ENCODE results near the gene GLCE. TPM values are rescaled to one million over a fixed set of nuclear protein-coding genes. Genes with fewer than 3 reads are reported as not detected.

GLCE gene
- total RNA-seq, 1 donor = 17.7 TPM

DNA sequence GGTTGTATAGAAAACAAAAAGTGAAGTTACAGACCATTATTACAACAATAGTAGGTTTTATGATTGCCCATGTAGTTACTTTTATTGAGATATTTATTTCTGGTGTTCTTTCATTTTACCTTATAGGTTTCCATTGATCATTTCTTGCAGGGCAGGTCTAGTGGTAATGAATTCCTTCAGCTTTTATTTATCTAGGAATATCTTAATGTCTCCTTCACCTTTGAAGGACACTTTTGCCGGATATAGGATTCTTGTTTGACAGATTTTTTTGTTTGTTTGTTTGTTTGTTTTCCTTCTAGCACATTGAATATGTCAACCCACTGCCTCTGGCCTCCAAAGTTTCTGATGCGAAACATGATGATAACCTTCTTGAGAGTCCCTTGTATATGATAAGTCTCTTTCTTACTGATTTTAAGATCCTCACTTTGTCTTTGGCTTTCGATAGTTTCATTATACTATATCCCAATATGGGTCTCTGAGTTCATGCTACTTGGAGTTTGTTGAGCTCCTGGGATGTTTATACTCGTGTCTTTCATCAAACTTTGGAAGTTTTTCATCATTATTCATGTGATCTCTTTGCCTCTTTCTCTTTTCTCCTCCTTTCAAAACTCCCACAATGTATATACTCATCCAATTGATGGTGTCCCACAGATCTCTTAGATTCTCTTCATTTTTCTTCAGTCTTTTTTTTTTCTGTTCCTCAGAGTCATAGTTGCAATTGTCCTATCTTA lies 62.8 kb downstream of the GLCE start:
- no peak overlapping the region for H3K4me3 ChIP-seq (ENCODE audit: low read depth, low read length)
- TF ChIP-seq, protein P1, sequence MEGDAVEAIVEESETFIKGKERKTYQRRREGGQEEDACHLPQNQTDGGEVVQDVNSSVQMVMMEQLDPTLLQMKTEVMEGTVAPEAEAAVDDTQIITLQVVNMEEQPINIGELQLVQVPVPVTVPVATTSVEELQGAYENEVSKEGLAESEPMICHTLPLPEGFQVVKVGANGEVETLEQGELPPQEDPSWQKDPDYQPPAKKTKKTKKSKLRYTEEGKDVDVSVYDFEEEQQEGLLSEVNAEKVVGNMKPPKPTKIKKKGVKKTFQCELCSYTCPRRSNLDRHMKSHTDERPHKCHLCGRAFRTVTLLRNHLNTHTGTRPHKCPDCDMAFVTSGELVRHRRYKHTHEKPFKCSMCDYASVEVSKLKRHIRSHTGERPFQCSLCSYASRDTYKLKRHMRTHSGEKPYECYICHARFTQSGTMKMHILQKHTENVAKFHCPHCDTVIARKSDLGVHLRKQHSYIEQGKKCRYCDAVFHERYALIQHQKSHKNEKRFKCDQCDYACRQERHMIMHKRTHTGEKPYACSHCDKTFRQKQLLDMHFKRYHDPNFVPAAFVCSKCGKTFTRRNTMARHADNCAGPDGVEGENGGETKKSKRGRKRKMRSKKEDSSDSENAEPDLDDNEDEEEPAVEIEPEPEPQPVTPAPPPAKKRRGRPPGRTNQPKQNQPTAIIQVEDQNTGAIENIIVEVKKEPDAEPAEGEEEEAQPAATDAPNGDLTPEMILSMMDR (IDR thresholded peaks at IDR 0.05; ENCODE audit: insufficient read depth, low read depth, low read length) = no peak
- DNase-seq (ENCODE audit: low read depth) = no peak

GRCh38 chr15:69224383-69224782 lies 63.9 kb downstream of the GLCE start:
- no peak overlapping the region for H3K4me3 ChIP-seq (ENCODE audit: low read depth, low read length)
- DNase-seq (ENCODE audit: low read depth) = no peak
- TF ChIP-seq, protein P1 (IDR thresholded peaks at IDR 0.05; ENCODE audit: insufficient read depth, low read depth, low read length) = no peak

DNA sequence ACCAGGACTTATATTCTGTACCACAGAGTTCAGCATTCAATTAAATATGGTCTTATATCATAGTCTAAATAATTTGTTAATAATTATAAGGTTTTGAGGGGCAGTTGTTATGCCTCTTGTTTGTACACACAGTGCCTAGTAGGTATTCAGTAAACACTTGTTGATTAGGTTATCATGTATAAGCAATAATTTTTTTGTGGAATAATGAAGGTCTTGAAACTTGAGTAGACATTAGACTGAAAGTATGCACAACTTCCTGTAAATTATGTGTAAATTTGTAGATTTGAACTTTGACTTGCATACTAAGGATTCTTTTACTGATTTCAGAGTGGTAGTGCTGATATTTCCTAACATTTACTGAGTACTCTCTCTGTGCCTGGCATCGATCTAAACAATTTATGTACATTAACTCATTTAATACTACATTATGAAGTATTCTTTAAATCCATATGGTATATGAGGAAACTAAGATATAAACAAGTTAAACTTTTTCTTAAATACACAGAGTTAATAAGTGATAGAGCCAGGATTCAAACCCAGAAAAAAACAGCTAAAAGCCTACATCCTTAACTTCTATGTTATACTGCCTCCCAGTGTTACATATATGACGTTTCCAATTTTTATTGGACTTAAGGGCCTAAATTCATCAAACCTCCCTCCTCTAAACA lies 65.1 kb downstream of the GLCE start:
- DNase-seq (ENCODE audit: low read depth) = peak; percentile 65
- TF ChIP-seq, protein P1 (IDR thresholded peaks at IDR 0.05; ENCODE audit: insufficient read depth, low read depth, low read length) = peak; percentile 40
- H3K4me3 ChIP-seq (ENCODE audit: low read depth, low read length) = no peak overlapping the region

DNA sequence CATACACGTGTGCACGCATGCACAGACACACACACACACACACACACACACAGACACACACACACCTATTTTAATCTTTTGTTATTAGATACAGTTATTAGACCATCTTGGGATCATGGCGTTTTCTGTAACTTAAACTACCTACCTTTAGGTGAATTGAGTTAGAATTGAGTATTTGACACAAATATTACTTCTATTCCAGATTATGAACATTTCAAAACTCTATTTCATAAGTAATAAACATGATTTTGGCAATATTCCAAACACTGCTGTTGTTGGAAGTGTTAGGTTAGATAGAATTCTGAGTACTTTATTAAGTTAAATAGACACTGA lies 65.6 kb downstream of the GLCE start:
- TF ChIP-seq, protein P1 (IDR thresholded peaks at IDR 0.05; ENCODE audit: insufficient read depth, low read depth, low read length) = peak; percentile 1
- no peak overlapping the region for H3K4me3 ChIP-seq (ENCODE audit: low read depth, low read length)
- DNase-seq (ENCODE audit: low read depth) = no peak

- TF ChIP-seq, protein P1 (IDR thresholded peaks at IDR 0.05; ENCODE audit: insufficient read depth, low read depth, low read length) = no peak
- H3K4me3 ChIP-seq (ENCODE audit: low read depth, low read length) = no peak overlapping the region
- DNase-seq (ENCODE audit: low read depth) = peak; percentile 73
Measured at GRCh38 chr15:69232144-69232543, 71.7 kb downstream of the GLCE start.

DNA sequence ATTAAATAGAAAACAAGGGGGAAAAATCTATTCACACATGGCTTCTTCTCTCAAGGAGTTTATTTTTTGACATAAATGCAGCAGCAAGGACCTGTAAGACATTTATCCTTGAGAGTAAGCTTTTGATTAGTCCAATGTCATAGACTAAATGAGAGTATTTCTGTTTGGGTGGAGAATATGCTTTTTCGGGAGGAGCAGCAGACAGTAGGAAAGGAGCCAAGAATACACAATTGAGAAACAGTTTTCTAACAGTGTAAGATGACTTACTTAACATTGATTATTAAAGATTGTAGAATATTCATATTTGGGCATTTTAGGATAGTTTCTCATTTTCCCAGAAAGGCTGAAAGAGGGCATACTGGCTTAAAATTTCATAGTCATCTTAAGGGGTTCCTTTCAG lies 72.3 kb downstream of the GLCE start:
- TF ChIP-seq, protein P1 (IDR thresholded peaks at IDR 0.05; ENCODE audit: insufficient read depth, low read depth, low read length) = no peak
- no peak overlapping the region for H3K4me3 ChIP-seq (ENCODE audit: low read depth, low read length)
- no peak for DNase-seq (ENCODE audit: low read depth)

All from fibroblast of villous mesenchyme (primary cell).